HG02884 (cell line): ENCODE results near the gene EIF2S1.
"Not testable (repeated sequence)": the region's sequence is repeated elsewhere in the genome, so short reads cannot be mapped to it uniquely, and the experiment has no call there.

Experiments used
- ATAC-seq: cut with Tn5 transposase; IDR thresholded peaks from one replicate; pipeline ENCODE4 v1.9.1; 2021; ENCODE audit warnings: mild to moderate bottlenecking, moderate library complexity; ENCODE audit not compliant: unreplicated experiment

EIF2S1 gene

DNA sequence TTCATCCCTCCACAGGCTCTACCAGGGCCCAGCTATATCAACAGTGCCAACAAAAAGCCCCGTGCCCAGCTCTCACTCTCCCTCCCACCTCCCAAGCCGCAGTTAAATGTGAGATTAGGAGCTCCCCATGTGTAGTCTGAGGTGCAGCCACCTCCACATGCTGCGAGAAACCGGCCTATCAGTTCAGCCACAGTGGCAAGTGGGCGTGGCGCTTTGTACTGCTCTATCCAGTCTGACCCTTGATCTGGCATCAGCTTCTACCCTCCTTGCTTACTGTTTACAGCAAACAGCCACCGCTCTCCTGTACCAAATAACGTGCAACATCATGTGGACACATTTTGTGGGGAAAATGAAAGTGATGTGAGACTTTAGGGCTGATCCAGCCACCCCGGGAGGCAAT is 50.2 kb downstream of the EIF2S1 start:
- ATAC-seq, result no peak

DNA sequence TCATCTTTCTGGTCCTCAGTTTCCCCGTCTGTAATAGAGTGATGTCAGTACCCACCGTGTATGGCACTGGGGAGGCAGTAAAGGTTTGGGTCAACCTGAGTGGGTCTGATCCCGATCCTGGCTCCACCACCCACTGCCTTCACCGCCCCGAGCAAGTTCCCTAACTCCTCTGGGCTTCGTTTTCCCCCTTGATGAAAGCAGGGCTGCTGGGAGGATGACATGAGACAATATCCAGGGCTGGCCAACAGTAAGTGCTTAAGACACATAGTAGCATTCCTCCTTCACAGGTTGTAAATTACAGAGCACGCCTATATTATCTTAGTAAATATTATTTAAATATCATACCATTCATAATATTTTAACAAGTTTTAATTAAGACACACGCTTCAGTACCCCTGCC is 51.2 kb downstream of the EIF2S1 start:
- no peak for ATAC-seq

- no peak for ATAC-seq
These were observed 51.8 kb downstream of the EIF2S1 start, which contains the start of gene PLEK2 for GRCh38 chr14:67411820-67412421. TSS of gene PLEK2 (minus strand) at chr14:67412165. CDS start at chr14:67412059, 106 bp downstream.

- ATAC-seq, result no peak
These were observed 54.0 kb downstream of the EIF2S1 start for GRCh38 chr14:67413806-67414769.

DNA sequence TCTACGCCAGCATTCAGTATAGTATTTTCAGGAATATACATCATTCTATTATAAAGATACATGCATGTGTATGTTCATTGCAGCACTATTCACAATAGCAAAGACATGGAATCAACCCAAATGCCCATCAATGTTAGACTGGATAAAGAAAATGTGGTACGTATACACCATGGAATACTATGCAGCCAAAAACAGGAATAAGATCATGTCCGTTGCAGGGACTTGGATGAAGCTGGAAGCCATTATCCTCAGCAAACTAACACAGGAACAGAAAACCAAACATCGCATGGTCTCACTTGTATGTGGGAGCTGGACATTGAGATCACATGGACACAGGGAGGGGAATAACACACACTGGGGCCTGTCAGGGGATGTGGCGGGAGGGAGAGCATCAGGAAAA is 55.5 kb downstream of the EIF2S1 start:
- not testable (repeated sequence) for ATAC-seq

DNA sequence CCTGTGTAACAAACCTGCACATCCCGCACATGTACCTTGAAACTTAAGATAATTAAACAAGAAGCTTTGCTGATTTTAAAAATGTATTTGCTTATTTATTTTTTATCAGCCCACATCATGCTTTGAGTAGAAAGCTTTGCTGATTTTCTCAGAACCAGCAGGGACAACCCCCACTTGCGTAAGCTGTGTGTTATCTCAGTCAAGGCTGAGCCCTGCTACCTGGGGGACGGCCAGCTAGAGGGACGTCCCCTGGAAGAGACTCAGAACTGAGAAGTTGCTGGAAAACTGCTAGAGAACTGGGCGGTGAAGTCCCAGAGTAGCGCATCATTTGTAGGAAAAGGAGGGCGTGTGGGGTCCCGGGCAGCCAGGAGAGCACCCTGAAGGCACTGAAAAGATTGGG is 56.0 kb downstream of the EIF2S1 start:
- ATAC-seq, result no peak

GRCh38 chr14:67416810-67417209 is 56.7 kb downstream of the EIF2S1 start:
- no peak for ATAC-seq

DNA sequence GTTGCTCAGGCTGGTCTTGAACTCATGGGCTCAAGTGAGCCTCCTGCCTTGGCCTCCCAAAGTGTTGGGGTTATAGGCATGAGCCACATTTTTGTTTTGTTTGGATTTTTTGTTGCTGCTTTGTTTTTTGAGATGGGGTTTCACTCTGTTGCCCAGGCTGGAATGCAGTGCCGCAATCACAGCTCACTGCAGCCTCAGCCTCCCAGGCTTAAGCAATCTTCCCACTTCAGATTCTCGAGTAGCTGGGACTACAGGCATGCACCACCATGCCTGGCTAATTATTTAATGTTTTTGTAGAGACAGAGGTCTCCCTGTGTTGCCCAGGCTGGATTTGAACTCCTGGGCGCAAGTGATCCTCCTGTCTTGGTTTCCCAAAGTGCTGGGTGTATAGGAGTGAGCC is 57.5 kb downstream of the EIF2S1 start:
- no peak for ATAC-seq

GRCh38 chr14:67418401-67419191 is 58.5 kb downstream of the EIF2S1 start:
- no peak for ATAC-seq

DNA sequence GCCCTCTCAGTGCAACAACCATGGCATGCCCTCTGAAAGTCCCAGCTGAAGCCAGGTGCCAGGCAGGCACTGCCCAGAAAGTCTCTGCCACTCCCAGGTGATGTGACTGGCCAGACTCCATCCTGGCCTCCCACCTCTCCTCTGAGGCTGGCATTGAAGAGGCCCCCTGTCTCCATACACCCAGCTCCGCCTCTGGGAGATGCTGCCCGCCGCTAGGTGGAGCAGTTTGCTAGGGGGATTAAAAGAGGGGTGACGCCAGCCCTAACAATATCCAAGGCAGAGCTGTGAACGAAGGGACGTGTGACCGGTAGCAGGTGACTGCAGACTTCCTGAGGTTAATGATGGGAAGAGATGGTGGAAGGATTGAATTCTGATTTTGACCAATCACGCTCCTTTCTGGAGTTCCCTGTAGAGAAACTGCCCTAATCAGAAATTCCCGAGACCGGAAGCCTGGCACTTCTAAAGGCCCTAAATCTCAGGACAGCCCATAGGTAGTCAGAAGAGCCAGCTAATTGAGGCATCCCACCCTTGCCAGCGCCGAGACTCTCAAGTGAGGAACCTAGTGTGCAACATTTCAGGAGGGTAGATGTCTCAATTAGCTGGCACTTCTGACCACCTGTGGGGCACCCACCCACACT is 60.1 kb downstream of the EIF2S1 start:
- no peak for ATAC-seq

GRCh38 chr14:67421356-67422224 is 61.5 kb downstream of the EIF2S1 start:
- ATAC-seq, result no peak

DNA sequence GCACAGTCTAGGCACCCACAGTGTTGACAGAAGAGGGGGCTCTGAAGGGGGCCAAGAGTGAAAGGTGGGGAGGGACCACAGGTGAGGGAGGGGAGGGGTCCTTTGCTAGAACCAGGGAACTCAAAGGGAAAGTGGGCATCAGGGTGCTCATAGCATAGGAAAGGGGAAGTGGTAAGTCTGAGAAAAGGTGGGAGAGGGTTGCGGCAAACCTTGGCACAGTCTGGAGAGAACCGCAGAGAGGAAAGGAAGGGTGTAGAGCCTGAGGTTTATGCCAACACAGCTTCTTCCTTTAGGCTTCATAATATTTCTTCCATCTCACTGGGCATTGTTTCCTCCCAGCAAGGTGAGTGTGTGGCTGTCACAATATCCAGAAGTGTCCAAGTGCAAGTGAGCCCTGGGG is 63.3 kb downstream of the EIF2S1 start:
- no peak for ATAC-seq

DNA sequence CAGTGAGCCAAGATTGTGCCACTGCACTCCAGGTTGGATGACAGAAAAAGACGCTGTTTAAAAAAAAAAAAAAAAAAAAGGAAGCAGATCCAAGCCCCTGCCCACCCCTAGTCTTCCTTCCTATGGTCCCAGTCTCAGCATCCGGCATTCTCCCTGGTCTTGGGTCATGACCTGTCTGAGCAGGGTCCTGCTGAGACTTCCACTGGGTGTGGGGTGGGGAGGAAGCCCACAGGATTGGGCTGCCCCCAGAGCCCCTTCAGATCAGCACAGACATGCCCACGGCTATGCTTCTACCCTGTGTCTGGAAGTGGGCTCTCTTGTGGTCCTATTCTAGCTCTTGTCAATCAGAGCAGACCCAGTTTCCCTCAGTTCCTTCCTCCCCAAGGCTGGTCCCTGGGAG is 64.4 kb downstream of the EIF2S1 start:
- no peak for ATAC-seq

DNA sequence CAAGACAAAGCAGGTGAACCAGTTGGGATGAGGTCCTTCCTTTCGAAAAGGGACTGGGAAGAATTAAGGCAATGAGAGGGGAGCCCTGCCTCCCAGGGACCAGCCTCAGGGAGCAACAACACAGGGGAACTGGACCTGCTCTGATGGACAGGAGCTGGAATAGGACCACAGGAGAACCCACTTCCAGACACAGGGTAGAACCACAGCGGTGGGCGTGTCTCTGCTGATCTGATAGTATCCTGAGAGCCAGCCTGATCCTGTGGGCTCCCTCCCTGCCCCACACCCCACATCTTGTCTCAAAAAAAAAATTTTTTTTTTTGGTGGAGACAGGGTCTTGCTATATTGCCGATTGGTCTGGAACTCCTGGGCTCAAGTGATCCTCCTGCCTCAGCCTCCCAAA is 65.5 kb downstream of the EIF2S1 start:
- no peak for ATAC-seq

- ATAC-seq, result no peak
These were observed 66.0 kb downstream of the EIF2S1 start for GRCh38 chr14:67426161-67426560.

GRCh38 chr14:67426983-67427606 is 67.0 kb downstream of the EIF2S1 start:
- no peak for ATAC-seq

- ATAC-seq, result no peak
These were observed 68.4 kb downstream of the EIF2S1 start for GRCh38 chr14:67428501-67429031.

DNA sequence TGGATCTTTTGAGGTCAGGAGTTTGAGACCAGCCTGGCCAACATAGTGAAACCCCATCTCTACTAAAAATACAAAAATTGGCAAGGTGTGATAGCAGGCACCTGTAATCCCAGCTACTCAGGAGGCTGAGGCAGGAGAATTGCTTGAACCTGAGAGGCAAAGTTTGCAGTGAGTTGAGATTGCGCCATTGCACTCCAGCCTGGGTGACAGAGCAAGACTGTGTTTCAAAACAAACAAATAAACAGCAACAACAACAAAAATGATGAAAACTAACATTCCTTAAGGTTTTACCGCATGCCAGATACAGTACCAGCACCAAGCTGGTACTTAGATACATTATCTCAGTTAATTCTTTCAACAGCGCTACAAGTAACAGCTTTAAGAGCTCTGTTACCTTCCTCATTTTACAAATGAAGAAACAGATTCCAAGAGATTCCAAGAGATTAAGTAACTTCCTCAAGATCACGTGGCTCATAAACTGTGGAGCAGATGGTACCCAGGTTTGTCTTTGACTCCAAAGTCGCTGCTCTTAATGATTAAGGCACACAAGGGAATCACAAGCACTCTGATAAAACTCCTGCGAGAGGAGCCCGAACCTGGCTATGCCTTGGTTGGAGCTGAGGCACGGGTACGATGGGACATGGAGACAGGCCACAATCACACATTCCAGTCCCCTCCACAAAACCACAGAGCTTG is 69.5 kb downstream of the EIF2S1 start:
- ATAC-seq, result no peak
